HEK293 (cell line): ENCODE measurements around the gene PLCD3.

Source experiments
- GLIS1 ChIP-seq: fragments of 450-650 bp; formaldehyde crosslinking; IDR thresholded peaks from 2 replicates; pipeline ENCODE4 v1.5.1; 2016; ENCODE audit warnings: missing biosample characterization, missing genetic modification characterization
- IKZF3 ChIP-seq: fragments of 450-650 bp; IDR thresholded peaks from 2 replicates; pipeline ENCODE4 v1.5.0; 2018; ENCODE audit warnings: missing biosample characterization, mild to moderate bottlenecking, missing genetic modification characterization, moderate library complexity
- KLF7 ChIP-seq: fragments of 450-650 bp; formaldehyde crosslinking; IDR thresholded peaks from 2 replicates; pipeline ENCODE4 v1.5.1; 2016; ENCODE audit warnings: missing biosample characterization, missing genetic modification characterization, borderline replicate concordance
- PRDM1 ChIP-seq: fragments of 450-650 bp; formaldehyde crosslinking; IDR thresholded peaks from 2 replicates; pipeline ENCODE4; 2016; ENCODE audit warnings: missing biosample characterization, missing genetic modification characterization
- SETDB1 ChIP-seq: IDR thresholded peaks from one replicate; pipeline ENCODE4 v1.6.1; 2017; ENCODE audit warnings: mild to moderate bottlenecking, low read length, moderate library complexity, mixed read lengths; ENCODE audit not compliant: insufficient read length
- SP3 ChIP-seq: fragments of 450-650 bp; formaldehyde crosslinking; IDR thresholded peaks from 2 replicates; pipeline ENCODE4 v1.5.1; 2016; ENCODE audit warnings: missing biosample characterization, missing genetic modification characterization
- SP7 ChIP-seq: fragments of 450-650 bp; formaldehyde crosslinking; IDR thresholded peaks from 2 replicates; pipeline ENCODE4 v1.5.1; 2016; ENCODE audit warnings: missing biosample characterization, missing genetic modification characterization
- ZFP3 ChIP-seq: fragments of 450-650 bp; formaldehyde crosslinking; IDR thresholded peaks from 2 replicates; pipeline ENCODE4 v1.5.1; 2016; ENCODE audit warnings: low read depth, missing biosample characterization, missing genetic modification characterization
- ZFP37 ChIP-seq: fragments of 450-650 bp; formaldehyde crosslinking; IDR thresholded peaks from 2 replicates; pipeline ENCODE4 v1.5.1; 2016; ENCODE audit warnings: missing biosample characterization, missing genetic modification characterization
- ZNF169 ChIP-seq: fragments of 450-650 bp; formaldehyde crosslinking; IDR thresholded peaks from 2 replicates; pipeline ENCODE4 v1.5.1; 2016; ENCODE audit warnings: missing biosample characterization, missing genetic modification characterization
- ZNF174 ChIP-seq: fragments of 450-650 bp; formaldehyde crosslinking; IDR thresholded peaks from 2 replicates; pipeline ENCODE4 v1.5.0; 2017; ENCODE audit warnings: missing biosample characterization, mild to moderate bottlenecking, missing genetic modification characterization
- ZNF2 ChIP-seq: fragments of 450-650 bp; formaldehyde crosslinking; IDR thresholded peaks from 2 replicates; pipeline ENCODE4 v1.5.1; 2016; ENCODE audit warnings: missing biosample characterization, missing genetic modification characterization
- ZNF248 ChIP-seq: fragments of 450-650 bp; formaldehyde crosslinking; IDR thresholded peaks from 2 replicates; pipeline ENCODE4 v1.5.1; 2017; ENCODE audit warnings: missing biosample characterization, missing genetic modification characterization
- ZNF266 ChIP-seq: fragments of 450-650 bp; formaldehyde crosslinking; IDR thresholded peaks from 2 replicates; pipeline ENCODE4 v1.5.1; 2016; ENCODE audit warnings: missing biosample characterization, missing genetic modification characterization, low read depth
- ZNF274 ChIP-seq, 2 experiments: fragments of 200-500 bp in 1 of 2; fragments of 450-650 bp in 1 of 2; sonication (Bioruptor generic) in 1 of 2; formaldehyde crosslinking in 1 of 2; IDR thresholded peaks; 2 replicates each; pipeline versions ENCODE4 v1.5.1 to v1.6.1; 2014 to 2016; ENCODE audit warnings: borderline replicate concordance in 1 of 2, inconsistent platforms in 1 of 2, low read length in 1 of 2, missing biosample characterization in 1 of 2, missing genetic modification characterization in 1 of 2
- ZNF324 ChIP-seq: fragments of 450-650 bp; formaldehyde crosslinking; IDR thresholded peaks from 2 replicates; pipeline ENCODE4 v1.5.1; 2016; ENCODE audit warnings: missing biosample characterization, missing genetic modification characterization
- ZNF366 ChIP-seq: fragments of 450-650 bp; formaldehyde crosslinking; conservative IDR thresholded peaks from 2 replicates; pipeline ENCODE4 v1.5.1; 2016; ENCODE audit warnings: missing biosample characterization, missing genetic modification characterization
- ZNF394 ChIP-seq: fragments of 450-650 bp; formaldehyde crosslinking; IDR thresholded peaks from 2 replicates; pipeline ENCODE4 v1.5.1; 2016; ENCODE audit warnings: missing biosample characterization, missing genetic modification characterization, mild to moderate bottlenecking, moderate library complexity, borderline replicate concordance
- ZNF433 ChIP-seq: fragments of 450-650 bp; formaldehyde crosslinking; IDR thresholded peaks from 2 replicates; pipeline ENCODE4 v1.5.1; 2016; ENCODE audit warnings: missing biosample characterization, missing genetic modification characterization, low read depth
- ZNF555 ChIP-seq: fragments of 450-650 bp; formaldehyde crosslinking; conservative IDR thresholded peaks from 2 replicates; pipeline ENCODE4 v1.5.1; 2017; ENCODE audit warnings: missing biosample characterization, mild to moderate bottlenecking, missing genetic modification characterization, inconsistent platforms
- ZNF561 ChIP-seq: fragments of 450-650 bp; IDR thresholded peaks from 2 replicates; pipeline ENCODE4 v1.5.1; 2018; ENCODE audit warnings: missing biosample characterization, missing genetic modification characterization, borderline replicate concordance
- ZNF621 ChIP-seq: fragments of 450-650 bp; formaldehyde crosslinking; IDR thresholded peaks from 2 replicates; pipeline ENCODE4 v1.5.1; 2017; ENCODE audit warnings: missing biosample characterization, missing genetic modification characterization
- ZNF792 ChIP-seq: fragments of 450-650 bp; formaldehyde crosslinking; IDR thresholded peaks from 2 replicates; pipeline ENCODE4 v1.5.1; 2016; ENCODE audit warnings: missing biosample characterization, missing genetic modification characterization
- TF ChIP-seq, protein P1 (sequence below): fragments of 450-650 bp; formaldehyde crosslinking; IDR thresholded peaks from 2 replicates; pipeline ENCODE4 v1.5.1; 2017; ENCODE audit warnings: missing biosample characterization, missing genetic modification characterization
- TF ChIP-seq, protein P2 (sequence below): fragments of 450-650 bp; formaldehyde crosslinking; IDR thresholded peaks from 2 replicates; pipeline ENCODE4 v1.5.1; 2016; ENCODE audit warnings: missing biosample characterization, missing genetic modification characterization
- TF ChIP-seq, protein P3 (sequence below): fragments of 450-650 bp; IDR thresholded peaks from 2 replicates; pipeline ENCODE4 v1.5.1; 2018; ENCODE audit warnings: missing biosample characterization, mild to moderate bottlenecking, missing genetic modification characterization
- TF ChIP-seq, protein P4 (sequence below): fragments of 450-650 bp; formaldehyde crosslinking; IDR thresholded peaks from 2 replicates; pipeline ENCODE4 v1.5.1; 2016; ENCODE audit warnings: missing biosample characterization, missing genetic modification characterization
- TF ChIP-seq, protein P5 (sequence below): IDR thresholded peaks from 2 replicates; pipeline ENCODE4 v1.6.1; 2011; ENCODE audit warnings: mild to moderate bottlenecking, low read depth, low read length, borderline replicate concordance
- TF ChIP-seq, protein P6 (sequence below): fragments of 450-650 bp; formaldehyde crosslinking; conservative IDR thresholded peaks from 2 replicates; pipeline ENCODE4 v1.5.1; 2016; ENCODE audit warnings: low read depth, missing biosample characterization, missing genetic modification characterization

The PLCD3 gene

DNA sequence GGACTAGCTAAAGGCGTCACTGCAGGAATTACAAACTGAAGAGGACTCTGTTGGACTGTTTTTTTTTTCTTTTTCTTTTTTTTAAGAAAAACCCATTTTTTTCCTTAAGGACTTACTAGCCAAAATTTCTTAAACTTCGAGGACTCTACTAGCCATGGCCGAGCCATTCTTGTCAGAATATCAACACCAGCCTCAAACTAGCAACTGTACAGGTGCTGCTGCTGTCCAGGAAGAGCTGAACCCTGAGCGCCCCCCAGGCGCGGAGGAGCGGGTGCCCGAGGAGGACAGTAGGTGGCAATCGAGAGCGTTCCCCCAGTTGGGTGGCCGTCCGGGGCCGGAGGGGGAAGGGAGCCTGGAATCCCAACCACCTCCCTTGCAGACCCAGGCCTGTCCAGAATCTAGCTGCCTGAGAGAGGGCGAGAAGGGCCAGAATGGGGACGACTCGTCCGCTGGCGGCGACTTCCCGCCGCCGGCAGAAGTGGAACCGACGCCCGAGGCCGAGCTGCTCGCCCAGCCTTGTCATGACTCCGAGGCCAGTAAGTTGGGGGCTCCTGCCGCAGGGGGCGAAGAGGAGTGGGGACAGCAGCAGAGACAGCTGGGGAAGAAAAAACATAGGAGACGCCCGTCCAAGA, 16.8 kb upstream of the PLCD3 start (continued):
- TF ChIP-seq ZNF174 (tag by site-specific recombination) (no peak), ZNF555 (tag by site-specific recombination) (no peak), ZNF561 (tag by site-specific recombination) (peak; percentile 31; the same call in 1 of the 2 replicates), SP3 (tag by site-specific recombination) (no peak), ZNF792 (tag by site-specific recombination) (no peak), PRDM1 (tag by site-specific recombination) (no peak), ZNF248 (tag by site-specific recombination) (no peak), ZNF324 (tag by site-specific recombination) (peak; percentile 56), ZNF394 (tag by site-specific recombination) (no peak), ZNF274 (IDR thresholded peaks at IDR 0.05; ENCODE audit: low read length) (no peak), ZNF274 (tag by site-specific recombination; IDR thresholded peaks at IDR 0.05; ENCODE audit: borderline replicate concordance) (no peak), ZFP37 (no peak), ZNF169 (tag by site-specific recombination) (no peak), SP7 (tag by site-specific recombination) (no peak; the same call in 1 of the 2 replicates), ZNF366 (no peak), IKZF3 (tag by site-specific recombination) (peak; percentile 17; the same call in 1 of the 2 replicates), ZNF621 (tag by site-specific recombination) (no peak), KLF7 (tag by site-specific recombination) (no peak), ZNF433 (tag by site-specific recombination) (no peak), ZFP3 (no peak), ZNF266 (tag by site-specific recombination) (no peak), SETDB1 (no peak), ZNF2 (no peak), GLIS1 (tag by site-specific recombination) (peak; percentile 86)
- TF ChIP-seq, protein P1, sequence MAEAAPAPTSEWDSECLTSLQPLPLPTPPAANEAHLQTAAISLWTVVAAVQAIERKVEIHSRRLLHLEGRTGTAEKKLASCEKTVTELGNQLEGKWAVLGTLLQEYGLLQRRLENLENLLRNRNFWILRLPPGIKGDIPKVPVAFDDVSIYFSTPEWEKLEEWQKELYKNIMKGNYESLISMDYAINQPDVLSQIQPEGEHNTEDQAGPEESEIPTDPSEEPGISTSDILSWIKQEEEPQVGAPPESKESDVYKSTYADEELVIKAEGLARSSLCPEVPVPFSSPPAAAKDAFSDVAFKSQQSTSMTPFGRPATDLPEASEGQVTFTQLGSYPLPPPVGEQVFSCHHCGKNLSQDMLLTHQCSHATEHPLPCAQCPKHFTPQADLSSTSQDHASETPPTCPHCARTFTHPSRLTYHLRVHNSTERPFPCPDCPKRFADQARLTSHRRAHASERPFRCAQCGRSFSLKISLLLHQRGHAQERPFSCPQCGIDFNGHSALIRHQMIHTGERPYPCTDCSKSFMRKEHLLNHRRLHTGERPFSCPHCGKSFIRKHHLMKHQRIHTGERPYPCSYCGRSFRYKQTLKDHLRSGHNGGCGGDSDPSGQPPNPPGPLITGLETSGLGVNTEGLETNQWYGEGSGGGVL (tag by site-specific recombination) = peak; percentile 36; the same call in 1 of the 2 replicates
- TF ChIP-seq, protein P2, sequence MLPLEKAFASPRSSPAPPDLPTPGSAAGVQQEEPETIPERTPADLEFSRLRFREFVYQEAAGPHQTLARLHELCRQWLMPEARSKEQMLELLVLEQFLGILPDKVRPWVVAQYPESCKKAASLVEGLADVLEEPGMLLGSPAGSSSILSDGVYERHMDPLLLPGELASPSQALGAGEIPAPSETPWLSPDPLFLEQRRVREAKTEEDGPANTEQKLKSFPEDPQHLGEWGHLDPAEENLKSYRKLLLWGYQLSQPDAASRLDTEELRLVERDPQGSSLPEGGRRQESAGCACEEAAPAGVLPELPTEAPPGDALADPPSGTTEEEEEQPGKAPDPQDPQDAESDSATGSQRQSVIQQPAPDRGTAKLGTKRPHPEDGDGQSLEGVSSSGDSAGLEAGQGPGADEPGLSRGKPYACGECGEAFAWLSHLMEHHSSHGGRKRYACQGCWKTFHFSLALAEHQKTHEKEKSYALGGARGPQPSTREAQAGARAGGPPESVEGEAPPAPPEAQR = no peak
- TF ChIP-seq, protein P3, sequence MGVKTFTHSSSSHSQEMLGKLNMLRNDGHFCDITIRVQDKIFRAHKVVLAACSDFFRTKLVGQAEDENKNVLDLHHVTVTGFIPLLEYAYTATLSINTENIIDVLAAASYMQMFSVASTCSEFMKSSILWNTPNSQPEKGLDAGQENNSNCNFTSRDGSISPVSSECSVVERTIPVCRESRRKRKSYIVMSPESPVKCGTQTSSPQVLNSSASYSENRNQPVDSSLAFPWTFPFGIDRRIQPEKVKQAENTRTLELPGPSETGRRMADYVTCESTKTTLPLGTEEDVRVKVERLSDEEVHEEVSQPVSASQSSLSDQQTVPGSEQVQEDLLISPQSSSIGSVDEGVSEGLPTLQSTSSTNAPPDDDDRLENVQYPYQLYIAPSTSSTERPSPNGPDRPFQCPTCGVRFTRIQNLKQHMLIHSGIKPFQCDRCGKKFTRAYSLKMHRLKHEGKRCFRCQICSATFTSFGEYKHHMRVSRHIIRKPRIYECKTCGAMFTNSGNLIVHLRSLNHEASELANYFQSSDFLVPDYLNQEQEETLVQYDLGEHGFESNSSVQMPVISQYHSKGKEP = 0 out of 2 replicates have a peak, but pooled peaks have one; percentile 31
- TF ChIP-seq, protein P4, sequence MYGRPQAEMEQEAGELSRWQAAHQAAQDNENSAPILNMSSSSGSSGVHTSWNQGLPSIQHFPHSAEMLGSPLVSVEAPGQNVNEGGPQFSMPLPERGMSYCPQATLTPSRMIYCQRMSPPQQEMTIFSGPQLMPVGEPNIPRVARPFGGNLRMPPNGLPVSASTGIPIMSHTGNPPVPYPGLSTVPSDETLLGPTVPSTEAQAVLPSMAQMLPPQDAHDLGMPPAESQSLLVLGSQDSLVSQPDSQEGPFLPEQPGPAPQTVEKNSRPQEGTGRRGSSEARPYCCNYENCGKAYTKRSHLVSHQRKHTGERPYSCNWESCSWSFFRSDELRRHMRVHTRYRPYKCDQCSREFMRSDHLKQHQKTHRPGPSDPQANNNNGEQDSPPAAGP (tag by site-specific recombination) = 0 out of 2 replicates have a peak, but pooled peaks have one; percentile 20
- TF ChIP-seq, protein P5, sequence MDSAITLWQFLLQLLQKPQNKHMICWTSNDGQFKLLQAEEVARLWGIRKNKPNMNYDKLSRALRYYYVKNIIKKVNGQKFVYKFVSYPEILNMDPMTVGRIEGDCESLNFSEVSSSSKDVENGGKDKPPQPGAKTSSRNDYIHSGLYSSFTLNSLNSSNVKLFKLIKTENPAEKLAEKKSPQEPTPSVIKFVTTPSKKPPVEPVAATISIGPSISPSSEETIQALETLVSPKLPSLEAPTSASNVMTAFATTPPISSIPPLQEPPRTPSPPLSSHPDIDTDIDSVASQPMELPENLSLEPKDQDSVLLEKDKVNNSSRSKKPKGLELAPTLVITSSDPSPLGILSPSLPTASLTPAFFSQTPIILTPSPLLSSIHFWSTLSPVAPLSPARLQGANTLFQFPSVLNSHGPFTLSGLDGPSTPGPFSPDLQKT = no peak
- TF ChIP-seq, protein P6, sequence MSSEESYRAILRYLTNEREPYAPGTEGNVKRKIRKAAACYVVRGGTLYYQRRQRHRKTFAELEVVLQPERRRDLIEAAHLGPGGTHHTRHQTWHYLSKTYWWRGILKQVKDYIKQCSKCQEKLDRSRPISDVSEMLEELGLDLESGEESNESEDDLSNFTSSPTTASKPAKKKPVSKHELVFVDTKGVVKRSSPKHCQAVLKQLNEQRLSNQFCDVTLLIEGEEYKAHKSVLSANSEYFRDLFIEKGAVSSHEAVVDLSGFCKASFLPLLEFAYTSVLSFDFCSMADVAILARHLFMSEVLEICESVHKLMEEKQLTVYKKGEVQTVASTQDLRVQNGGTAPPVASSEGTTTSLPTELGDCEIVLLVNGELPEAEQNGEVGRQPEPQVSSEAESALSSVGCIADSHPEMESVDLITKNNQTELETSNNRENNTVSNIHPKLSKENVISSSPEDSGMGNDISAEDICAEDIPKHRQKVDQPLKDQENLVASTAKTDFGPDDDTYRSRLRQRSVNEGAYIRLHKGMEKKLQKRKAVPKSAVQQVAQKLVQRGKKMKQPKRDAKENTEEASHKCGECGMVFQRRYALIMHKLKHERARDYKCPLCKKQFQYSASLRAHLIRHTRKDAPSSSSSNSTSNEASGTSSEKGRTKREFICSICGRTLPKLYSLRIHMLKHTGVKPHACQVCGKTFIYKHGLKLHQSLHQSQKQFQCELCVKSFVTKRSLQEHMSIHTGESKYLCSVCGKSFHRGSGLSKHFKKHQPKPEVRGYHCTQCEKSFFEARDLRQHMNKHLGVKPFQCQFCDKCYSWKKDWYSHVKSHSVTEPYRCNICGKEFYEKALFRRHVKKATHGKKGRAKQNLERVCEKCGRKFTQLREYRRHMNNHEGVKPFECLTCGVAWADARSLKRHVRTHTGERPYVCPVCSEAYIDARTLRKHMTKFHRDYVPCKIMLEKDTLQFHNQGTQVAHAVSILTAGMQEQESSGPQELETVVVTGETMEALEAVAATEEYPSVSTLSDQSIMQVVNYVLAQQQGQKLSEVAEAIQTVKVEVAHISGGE (tag by site-specific recombination) = no peak
